NB4 (cell line): ENCODE measurements around the gene FAM3B.

Source experiments
- DNase-seq: peaks from one replicate; pipeline ENCODE4 v3.0.0; 2010; ENCODE audit warnings: low read depth
- H3K4me3 ChIP-seq: one replicate; pipeline ENCODE4 v1.5.1; 2011; ENCODE audit warnings: mild to moderate bottlenecking, low read depth, low read length, moderate library complexity
- MYC ChIP-seq: IDR thresholded peaks from 2 replicates; pipeline ENCODE4 v1.6.1; 2011; ENCODE audit warnings: low read depth, low read length
- POLR2A ChIP-seq: IDR thresholded peaks from 2 replicates; pipeline ENCODE4 v1.6.1; 2011; ENCODE audit warnings: mild to moderate bottlenecking; ENCODE audit not compliant: insufficient read length; ENCODE audit errors: extremely low read depth
- TF ChIP-seq, protein P1 (sequence below): IDR thresholded peaks from one replicate; pipeline ENCODE4 v1.5.1; 2012; ENCODE audit warnings: low read depth, low read length
- TF ChIP-seq, protein P2 (sequence below): IDR thresholded peaks from 2 replicates; pipeline ENCODE4 v1.6.1; 2011; ENCODE audit warnings: low read depth, low read length

Gene FAM3B

DNA sequence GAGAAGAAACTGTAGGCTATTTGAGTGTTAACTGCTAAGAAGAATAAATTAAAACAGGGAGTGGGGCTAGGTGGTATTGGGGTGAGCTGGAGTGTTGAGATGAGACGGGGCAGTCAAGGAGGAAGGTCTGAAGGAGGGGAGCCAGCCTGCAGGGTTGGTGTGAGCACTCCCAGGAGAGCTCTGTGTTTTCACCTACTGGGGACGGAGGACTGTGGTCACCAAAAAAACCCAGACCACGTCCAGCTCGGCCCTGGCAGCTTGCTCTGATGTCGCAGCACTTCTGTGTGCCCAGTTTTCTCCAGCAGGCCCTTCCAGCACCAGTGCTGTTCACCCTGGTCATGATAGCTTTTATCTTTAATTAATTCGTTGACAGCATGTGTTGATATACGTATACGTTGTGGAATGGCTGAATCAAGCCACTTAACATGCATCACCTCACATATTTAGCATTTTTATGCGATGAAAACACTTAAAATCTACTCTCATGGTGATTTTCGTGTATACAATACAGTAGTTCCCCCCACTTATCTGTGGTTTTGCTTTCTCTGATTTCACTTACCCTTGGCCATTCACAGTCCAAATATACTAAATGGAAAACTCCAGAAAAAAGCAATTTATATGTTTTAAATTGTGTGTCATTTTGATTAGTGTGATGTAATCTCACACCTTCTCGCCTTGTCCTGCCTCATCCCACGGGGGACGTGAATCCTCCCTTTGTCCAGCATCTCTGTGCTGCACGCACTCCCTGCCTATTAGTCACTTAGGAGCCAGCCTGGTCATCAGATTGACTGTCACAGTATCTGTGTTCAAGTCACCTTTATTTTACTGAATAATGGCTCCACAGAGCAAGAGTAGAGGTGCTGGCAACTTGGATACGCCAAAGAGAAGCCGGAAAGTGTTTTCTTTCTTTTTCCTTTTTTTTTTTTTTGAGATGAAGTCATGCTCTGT lies 12.3 kb downstream of the FAM3B start:
- no peak for DNase-seq

DNA sequence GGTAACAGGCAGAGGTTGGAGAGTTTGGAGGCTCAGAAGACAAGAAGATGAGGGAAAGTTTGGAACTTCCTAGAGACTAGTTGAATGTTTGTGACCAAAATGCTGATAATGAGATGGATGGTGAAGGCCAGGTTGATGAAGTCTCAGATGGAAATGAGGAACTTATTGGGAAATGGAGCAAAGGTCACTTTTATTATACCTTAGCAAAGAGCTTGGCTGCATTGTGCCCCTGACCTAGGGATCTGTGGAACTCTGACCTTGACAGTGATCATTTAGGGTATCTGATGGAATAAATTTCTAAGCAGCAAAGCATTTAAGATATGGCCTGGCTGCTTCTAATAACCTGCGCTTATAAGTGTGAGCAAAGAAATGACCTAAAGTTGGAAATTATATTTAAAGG lies 17.2 kb downstream of the FAM3B start:
- no peak overlapping the region for H3K4me3 ChIP-seq
- DNase-seq = no peak
- TF ChIP-seq, protein P1, sequence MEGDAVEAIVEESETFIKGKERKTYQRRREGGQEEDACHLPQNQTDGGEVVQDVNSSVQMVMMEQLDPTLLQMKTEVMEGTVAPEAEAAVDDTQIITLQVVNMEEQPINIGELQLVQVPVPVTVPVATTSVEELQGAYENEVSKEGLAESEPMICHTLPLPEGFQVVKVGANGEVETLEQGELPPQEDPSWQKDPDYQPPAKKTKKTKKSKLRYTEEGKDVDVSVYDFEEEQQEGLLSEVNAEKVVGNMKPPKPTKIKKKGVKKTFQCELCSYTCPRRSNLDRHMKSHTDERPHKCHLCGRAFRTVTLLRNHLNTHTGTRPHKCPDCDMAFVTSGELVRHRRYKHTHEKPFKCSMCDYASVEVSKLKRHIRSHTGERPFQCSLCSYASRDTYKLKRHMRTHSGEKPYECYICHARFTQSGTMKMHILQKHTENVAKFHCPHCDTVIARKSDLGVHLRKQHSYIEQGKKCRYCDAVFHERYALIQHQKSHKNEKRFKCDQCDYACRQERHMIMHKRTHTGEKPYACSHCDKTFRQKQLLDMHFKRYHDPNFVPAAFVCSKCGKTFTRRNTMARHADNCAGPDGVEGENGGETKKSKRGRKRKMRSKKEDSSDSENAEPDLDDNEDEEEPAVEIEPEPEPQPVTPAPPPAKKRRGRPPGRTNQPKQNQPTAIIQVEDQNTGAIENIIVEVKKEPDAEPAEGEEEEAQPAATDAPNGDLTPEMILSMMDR = no peak
- TF ChIP-seq, protein P2, sequence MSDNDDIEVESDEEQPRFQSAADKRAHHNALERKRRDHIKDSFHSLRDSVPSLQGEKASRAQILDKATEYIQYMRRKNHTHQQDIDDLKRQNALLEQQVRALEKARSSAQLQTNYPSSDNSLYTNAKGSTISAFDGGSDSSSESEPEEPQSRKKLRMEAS = no peak
- TF ChIP-seq POLR2A = no peak
- no peak for TF ChIP-seq MYC

More for the DNA sequence above, 12.3 kb downstream of the FAM3B start:
- H3K4me3 ChIP-seq = no peak overlapping the region
- no peak for TF ChIP-seq POLR2A
- TF ChIP-seq, protein P2 = no peak
- TF ChIP-seq MYC = no peak
- TF ChIP-seq, protein P1 = no peak

DNA sequence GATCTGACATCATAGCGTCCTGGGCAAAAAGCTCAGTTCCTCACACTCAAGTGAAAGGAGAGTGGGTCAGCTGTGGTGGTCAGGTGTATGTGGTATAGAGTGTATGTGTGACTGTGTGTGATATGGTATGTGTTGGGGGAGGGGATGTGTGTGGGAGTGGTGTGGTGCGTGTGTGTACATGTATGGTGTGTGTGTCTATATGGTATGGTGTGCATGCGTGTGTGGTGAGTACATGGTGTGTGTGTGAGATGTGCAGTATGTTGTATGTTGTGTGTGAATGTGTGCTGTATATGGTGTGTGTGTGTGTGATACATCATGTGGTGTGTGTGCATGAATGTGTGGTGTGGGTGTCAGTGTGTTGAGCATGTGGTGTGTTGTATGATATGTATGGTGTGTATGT lies 20.9 kb downstream of the FAM3B start:
- TF ChIP-seq POLR2A (no peak), MYC (no peak)
- TF ChIP-seq, protein P2 = no peak
- TF ChIP-seq, protein P1 = no peak
- DNase-seq = no peak
- H3K4me3 ChIP-seq = no peak overlapping the region

DNA sequence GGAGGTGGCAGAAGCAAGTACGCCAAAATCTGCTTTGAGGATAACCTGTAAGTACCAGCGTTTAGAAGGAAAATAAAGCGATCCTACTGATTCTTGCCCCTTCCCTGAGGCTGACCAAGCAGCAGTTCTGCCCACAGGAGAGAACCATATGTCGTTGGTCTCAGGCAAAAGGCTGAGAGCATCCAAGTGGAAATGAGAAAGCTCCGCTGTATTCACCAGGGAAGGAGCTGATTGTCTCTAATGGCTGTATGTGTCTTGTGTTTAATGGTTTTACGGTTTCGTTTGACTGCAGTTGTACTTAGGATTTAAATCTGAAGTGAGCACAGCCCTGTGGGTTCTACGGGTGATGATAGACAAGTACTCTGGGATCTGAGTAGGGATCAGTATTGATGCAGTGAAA lies 21.9 kb downstream of the FAM3B start:
- TF ChIP-seq, protein P1 = no peak
- TF ChIP-seq MYC = no peak
- no peak for TF ChIP-seq POLR2A
- TF ChIP-seq, protein P2 = no peak
- no peak for DNase-seq
- H3K4me3 ChIP-seq = no peak overlapping the region

DNA sequence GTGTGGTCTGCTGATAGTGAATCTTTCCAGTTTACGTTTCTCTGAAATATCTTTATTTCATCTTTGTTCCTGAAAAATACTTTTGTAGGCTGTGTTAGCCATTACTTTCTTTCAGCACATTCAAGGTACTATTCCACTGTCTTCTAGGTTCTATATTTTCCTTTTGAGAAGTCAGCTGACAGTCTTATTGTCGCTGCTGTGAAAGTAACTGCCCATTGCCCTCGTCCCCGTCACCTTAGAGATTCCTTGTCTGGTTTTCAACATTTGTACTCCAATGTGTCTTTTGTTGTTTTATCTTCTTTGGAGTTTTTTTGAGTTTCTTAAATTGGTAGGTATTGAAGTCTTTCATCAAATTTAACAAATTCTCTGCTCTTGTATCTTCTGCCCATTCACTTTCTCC lies 25.4 kb downstream of the FAM3B start:
- DNase-seq = no peak
- H3K4me3 ChIP-seq = no peak overlapping the region
- TF ChIP-seq, protein P1 = no peak
